WERI-Rb-1 (cell line): ENCODE measurements around the gene TLCD5.

Source experiments
- DNase-seq: peaks from one replicate; pipeline ENCODE4 v3.0.0-alpha.2; 2020
- H3K27ac ChIP-seq: fragments of 250-450 bp; sonication (Bioruptor Pico); 2 replicates; pipeline ENCODE4 v1.5.1; 2020; ENCODE audit warnings: mild to moderate bottlenecking, moderate library complexity
- H3K27me3 ChIP-seq: fragments of 250-450 bp; sonication (Bioruptor Pico); 2 replicates; pipeline ENCODE4 v1.5.1; 2021; ENCODE audit warnings: mild to moderate bottlenecking, low read depth, moderate library complexity; ENCODE audit not compliant: insufficient read depth, severe bottlenecking
- H3K36me3 ChIP-seq: fragments of 250-450 bp; sonication (Bioruptor Pico); 2 replicates; pipeline ENCODE4 v1.5.1; 2020; ENCODE audit warnings: mild to moderate bottlenecking, moderate library complexity
- H3K4me3 ChIP-seq: 2 replicates; pipeline ENCODE4 v1.5.1; 2011; ENCODE audit warnings: low read depth, mild to moderate bottlenecking, control low read depth, low read length
- H3K9me3 ChIP-seq: fragments of 250-450 bp; sonication (Bioruptor Pico); 2 replicates; pipeline ENCODE4 v1.5.1; 2021; ENCODE audit warnings: mild to moderate bottlenecking, moderate library complexity; ENCODE audit not compliant: severe bottlenecking
- CTCF ChIP-seq: IDR thresholded peaks from 2 replicates; pipeline ENCODE4 v1.5.1; 2011; ENCODE audit warnings: low read depth, mild to moderate bottlenecking, control low read depth, inconsistent platforms, low read length

The TLCD5 gene

GRCh38 chr11:120308081-120308480, 17.0 kb upstream of the TLCD5 start:
- TF ChIP-seq CTCF: no peak
- no peaks in the 10 kb centered on the region for H3K27me3 ChIP-seq
- no peak overlapping the region for H3K27ac ChIP-seq
- H3K4me3 ChIP-seq: no peak overlapping the region
- no peaks in the 10 kb centered on the region for H3K9me3 ChIP-seq
- DNase-seq: no peak
- H3K36me3 ChIP-seq: no peaks in the 10 kb centered on the region

DNA sequence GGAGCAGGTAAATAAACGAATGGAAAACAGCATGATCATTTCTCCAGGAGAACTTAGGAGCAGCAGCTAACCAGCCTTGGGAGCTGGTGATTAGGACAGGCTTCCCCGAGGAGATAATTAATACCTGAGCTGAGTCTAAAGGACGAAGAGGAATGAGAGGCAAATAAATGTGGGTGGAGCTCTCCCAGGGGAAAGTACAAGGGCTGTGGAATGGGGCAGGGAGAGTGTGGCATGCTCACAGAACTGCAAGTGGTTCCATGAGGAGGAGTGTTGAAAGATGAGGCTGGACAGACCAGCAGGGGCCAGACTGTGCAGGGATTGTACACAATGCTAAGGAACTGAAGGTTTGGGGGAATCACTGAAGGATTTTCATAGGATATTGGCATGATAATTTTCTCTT, 14.2 kb upstream of the TLCD5 start:
- DNase-seq: no peak
- H3K36me3 ChIP-seq: no peaks in the 10 kb centered on the region
- no peaks in the 10 kb centered on the region for H3K9me3 ChIP-seq
- H3K27ac ChIP-seq: no peak overlapping the region
- no peak for TF ChIP-seq CTCF
- H3K27me3 ChIP-seq: no peaks in the 10 kb centered on the region
- H3K4me3 ChIP-seq: no peak overlapping the region

DNA sequence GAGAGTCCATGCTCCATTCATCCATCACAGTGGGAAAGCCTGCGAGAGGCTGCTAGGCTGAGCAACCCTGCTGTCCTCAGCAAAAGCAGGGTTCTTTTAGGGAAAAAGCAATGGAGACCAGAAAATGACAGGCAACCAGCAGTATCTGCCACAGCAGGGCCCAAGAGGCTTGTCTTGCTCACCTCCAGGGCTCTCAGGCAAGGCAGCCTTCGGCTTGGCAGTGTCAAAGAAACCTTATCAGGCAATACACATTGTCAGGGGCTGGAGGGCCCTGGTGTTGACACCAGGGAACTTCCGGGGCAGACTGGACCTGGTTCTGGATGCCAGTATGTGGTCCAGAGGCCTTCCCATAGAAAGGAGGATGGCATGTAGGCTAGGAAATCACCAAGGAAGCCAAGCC, 10.2 kb upstream of the TLCD5 start:
- no peak for TF ChIP-seq CTCF
- DNase-seq: no peak
- no peak overlapping the region for H3K27ac ChIP-seq
- H3K4me3 ChIP-seq: no peak overlapping the region
- no peaks in the 10 kb centered on the region for H3K27me3 ChIP-seq
- no peaks in the 10 kb centered on the region for H3K36me3 ChIP-seq
- H3K9me3 ChIP-seq: no peaks in the 10 kb centered on the region

DNA sequence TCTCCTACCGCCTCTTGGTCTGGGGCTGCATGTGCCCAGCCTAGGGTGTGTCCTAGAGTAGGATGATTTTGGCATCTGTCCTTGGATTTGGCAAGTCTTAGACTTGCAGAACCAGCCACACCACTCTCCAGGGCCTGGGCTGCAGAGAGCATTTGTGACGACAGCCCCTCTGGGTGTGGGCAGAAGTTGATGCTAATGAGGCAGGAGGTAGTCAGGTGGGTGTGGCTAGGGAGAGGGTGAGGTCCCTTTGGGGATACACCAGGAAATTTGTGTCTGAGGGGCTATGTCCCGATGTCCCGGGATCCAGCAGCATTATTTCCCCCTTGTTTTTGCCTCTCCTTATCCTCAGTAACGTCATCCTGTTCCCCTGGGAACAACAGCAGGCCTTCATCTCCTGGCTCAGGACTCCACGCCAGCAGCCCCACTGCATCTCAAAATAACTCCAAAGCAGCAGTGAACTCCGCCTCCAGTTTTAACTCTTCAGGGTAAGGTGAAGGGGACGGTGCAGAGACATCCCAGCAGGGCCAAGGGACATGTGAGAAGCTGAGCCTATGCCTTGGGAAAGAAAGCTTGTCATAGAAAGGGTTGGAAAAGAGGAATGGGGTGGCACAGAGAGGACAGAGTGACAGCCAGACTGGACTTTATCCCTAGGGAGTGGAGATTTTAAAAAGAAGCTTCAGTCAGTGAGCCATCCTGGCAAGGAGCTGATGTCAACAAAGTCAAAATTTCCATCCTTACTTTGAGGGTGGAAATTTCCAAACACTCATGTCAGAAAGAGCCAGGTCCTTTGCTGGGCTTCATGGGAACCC, 8.0 kb upstream of the TLCD5 start:
- Histone ChIP-seq H3K27ac (no peak overlapping the region), H3K27me3 (no peaks in the 10 kb centered on the region), H3K36me3 (no peaks in the 10 kb centered on the region), H3K4me3 (no peak overlapping the region), H3K9me3 (no peaks in the 10 kb centered on the region)
- no peak for DNase-seq
- TF ChIP-seq CTCF: no peak

GRCh38 chr11:120317689-120318480, 7.2 kb upstream of the TLCD5 start:
- H3K27ac ChIP-seq: no peak overlapping the region
- no peaks in the 10 kb centered on the region for H3K9me3 ChIP-seq
- no peak overlapping the region for H3K4me3 ChIP-seq
- no peak for TF ChIP-seq CTCF
- DNase-seq: no peak
- H3K36me3 ChIP-seq: no peaks in the 10 kb centered on the region
- no peaks in the 10 kb centered on the region for H3K27me3 ChIP-seq
